ENCODE data around the gene MACROH2A2.
"Not testable (repeated sequence)": the region's sequence is repeated elsewhere in the genome, so short reads cannot be mapped to it uniquely, and the experiment has no call there.

The MACROH2A2 gene

DNA sequence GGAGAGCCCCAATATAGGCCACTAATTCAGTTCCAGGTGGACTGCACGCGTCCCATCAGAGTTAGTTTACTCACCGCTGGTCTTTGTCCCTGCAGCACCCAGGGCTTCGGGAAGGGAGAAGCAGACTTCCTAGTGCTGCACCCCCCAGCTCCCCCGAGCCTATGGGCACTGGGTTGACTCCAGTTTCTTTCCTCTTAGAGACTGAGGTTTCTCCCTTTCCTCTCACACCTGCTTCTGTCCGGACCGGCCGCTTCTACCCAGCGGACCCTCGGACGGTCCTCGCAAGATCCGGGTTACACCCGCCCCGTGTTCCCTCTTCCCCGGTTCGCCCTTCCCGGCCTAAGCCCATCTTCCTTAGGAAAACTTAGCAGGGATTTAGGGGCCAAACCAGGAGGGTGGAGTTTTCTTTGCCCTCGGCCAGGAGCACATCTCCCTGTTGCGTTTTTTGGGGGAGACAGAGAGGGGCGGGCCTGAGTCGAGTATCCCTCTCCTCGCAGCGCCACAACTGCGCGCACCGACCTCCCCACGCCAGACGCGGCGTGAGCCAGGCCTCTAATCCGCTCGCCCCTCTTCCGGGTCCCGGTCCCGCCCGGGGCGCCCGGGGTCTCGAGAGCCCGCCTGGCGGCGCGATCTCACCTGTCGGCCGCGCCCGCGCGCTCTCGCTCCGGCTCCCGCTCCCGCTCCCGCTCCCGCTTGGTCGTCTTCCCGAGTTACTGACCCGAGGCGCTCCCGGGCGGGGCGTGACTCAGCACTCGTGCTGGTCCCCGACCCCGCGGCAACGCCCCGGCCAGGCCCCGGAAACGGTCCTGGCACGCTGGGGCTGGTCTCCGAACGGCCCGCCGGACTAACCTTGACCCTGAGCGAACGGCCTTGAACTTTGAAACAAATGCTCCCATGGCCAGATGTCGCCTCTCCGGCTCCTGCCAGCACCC is 79.7 kb downstream of the MACROH2A2 start, which contains the start of gene AIFM2:
TSS of gene AIFM2 (minus strand) at position 728 of the 932 bp plus-strand sequence. CDS start 8,741 bp downstream, outside the sequence.
- DNase-seq, result peak in 1 of 2 donors; percentile 44

GRCh38 chr10:70135046-70135445 is 82.4 kb downstream of the MACROH2A2 start:
- DNase-seq, result no peak

- no peak for DNase-seq
These were observed 83.0 kb downstream of the MACROH2A2 start for GRCh38 chr10:70135684-70136083.

GRCh38 chr10:70137135-70137534 is 84.5 kb downstream of the MACROH2A2 start:
- DNase-seq, result no peak

- DNase-seq, result no peak
These were observed 85.6 kb downstream of the MACROH2A2 start for GRCh38 chr10:70137927-70138883.

- DNase-seq, result no peak
These were observed 86.7 kb downstream of the MACROH2A2 start for GRCh38 chr10:70139151-70139996.

- no peak for DNase-seq
These were observed 87.3 kb downstream of the MACROH2A2 start for GRCh38 chr10:70139997-70140250.

DNA sequence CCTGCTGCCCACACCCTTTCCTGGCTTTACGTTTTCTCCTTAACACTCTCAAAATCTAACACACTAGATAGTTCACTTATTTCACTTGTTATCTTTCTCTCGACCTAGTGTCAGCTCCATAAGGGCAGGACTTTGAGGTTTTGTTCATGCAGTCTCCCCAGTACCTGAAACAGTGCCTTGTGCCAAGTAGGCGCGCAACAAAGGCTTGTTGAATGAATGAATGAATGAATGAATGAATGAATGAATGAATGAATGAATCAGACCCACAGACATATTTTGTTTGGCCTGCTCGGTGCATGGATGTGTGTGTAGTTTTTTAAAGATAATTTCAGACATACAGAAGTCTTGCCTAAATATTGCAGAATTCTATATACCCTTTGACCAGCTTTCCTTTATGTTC is 87.7 kb downstream of the MACROH2A2 start:
- DNase-seq, result no peak

DNA sequence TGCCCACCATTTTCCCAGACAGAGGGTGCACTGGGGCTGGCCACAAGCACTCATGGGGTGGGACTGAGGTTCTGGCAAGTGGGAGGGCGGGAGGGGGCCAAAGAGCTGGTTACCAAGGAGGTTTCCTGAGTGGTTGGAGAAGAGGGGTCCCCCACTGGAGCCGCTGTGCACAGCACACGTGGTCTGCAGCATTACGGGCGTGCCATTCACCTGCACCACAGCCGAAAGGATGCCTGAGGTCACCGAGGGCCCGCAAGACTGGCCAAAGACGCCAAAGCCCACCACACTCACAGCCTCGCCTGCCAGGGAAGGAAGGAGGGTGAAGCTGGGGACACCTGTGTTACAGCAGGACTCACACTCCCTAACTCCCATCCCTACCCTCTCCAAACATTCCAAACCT is 89.9 kb downstream of the MACROH2A2 start:
- no peak for DNase-seq

DNA sequence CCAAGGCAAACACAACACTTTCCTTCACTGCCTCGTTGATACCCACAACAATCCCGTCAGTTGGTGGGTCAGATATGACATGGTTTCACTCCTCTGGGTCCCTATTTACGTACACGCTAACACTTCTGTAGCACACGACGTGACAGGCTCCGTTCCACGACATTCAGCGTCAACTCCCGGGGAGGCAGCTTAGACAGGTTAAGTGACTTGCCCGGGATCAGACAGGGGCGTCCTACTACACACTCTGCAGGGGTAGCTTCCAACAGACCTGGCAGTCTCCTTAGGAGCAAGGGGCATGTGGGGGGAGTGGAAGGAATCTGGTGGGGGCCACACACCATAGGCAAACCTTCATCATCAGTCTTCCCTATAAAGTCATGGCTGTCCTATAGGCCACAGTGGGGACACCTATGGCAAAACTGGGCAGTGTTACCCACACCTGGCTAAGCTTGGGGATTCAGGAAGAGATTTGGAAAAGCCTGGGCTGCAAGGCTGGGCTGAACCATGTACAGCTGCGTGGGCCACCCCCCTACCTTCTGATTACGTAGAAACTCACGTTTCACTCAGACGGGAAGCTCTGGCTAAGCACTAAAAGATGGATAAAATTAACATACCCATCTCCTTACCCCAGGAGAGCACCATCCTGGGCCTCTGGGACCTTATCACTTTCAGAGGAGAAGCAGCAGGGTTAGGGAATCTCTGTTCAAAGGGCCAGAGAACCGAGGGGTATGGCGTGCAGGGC is 91.9 kb downstream of the MACROH2A2 start:
- DNase-seq, result no peak

GRCh38 chr10:70145166-70145665 is 92.6 kb downstream of the MACROH2A2 start:
- DNase-seq, result peak in 1 of 2 donors; percentile 14

DNA sequence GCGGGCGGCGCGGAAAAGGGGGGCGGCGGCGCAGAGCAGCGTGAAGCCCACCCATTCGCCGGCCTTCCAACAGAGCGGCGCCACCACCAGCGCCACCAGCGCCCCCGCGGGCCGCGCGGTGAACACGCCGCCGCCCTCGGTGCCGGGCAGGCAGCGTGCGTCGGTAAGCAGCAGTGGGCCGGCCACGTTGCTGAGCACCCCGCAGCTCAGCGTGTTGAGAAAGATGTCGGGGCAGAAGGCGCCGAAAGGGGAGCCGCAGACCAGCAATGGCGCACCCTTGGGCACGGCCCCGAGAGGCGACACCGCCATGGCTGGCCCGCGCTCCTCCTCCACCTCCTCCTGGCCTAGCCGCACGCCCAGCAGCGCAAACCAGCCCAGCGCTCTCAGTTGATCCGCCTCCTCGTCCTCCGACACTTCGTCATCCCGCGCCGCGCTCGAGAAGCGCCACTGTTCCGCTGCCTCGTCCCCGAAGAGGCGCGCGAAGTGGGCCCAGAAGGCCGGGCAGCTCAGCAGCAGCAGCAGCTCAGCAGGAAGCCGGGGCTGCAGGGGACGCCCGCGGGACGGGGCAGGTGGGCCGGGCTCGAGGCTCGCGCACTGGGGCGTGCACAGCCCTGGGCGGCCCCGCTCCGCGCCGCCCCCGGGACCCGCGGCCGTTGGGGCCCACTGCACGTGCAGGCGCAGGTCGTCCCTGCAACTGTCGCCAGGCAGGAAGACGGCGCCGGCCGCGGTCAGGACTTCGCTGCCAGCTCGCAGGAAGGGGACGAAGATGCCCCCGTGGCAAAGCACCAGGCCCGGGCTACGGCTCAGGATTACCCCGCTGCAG is 93.2 kb downstream of the MACROH2A2 start:
- DNase-seq, result peak; percentile 64 to 77

- peak; percentile 93 to 95 for DNase-seq
These were observed 94.0 kb downstream of the MACROH2A2 start, which contains the start of gene TYSND1 for GRCh38 chr10:70146489-70147258. Gene TYSND1 (minus strand): TSS chr10:70146700. CDS start chr10:70146586, 114 bp downstream.

- DNase-seq, result no peak
These were observed 94.6 kb downstream of the MACROH2A2 start for GRCh38 chr10:70147259-70147625.

- no peak for DNase-seq
These were observed 95.9 kb downstream of the MACROH2A2 start for GRCh38 chr10:70148516-70148915.

GRCh38 chr10:70155255-70155838 is 102.7 kb downstream of the MACROH2A2 start:
- DNase-seq, result no peak

DNA sequence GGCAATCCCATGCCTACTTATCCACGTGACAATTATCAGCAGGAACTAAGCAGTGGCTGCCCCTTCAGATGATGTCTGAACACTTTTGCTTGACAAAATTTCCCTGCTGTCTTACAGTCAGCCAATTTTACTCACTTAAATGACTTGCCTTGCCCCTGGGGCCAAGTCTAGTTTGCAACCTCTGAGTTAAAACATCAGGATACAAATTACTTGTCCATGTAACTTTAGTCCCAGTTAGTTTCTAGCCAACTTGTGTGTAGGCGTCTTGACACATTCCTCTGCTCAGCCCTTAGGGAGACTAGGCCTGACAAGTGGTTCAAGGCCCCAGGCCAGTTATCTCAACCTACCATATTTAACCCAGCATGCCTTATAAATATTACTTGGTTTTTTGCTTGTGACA is 105.5 kb downstream of the MACROH2A2 start:
- DNase-seq, result no peak

GRCh38 chr10:70159366-70159765 is 106.7 kb downstream of the MACROH2A2 start:
- not testable (repeated sequence) for DNase-seq

DNA sequence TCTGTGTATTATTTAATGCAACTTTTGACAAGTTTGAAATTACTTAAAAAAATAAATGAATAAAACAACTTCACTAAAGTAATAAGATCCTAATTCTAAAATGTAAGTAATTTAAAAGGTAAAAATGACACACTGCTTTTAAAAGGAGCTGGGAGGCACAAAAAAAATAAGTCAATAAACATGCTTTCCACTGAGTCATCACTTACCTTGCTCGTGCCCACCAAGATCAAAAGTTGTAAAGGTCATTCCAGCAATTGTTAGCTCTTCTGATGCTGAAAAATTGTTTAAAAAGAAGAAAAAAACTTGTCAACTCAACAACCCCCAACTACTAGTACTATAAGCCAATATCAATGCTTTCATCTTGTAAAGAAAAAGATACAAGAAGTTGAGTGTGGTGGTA is 108.2 kb downstream of the MACROH2A2 start:
- no peak for DNase-seq

All from CD4-positive, alpha-beta T cell treated with Interferon alpha-2 for 1 hour (primary cell).